ENCODE data around the gene INPP5E.

INPP5E gene

GRCh38 chr9:136424750-136425362 is 14.8 kb downstream of the INPP5E start:
- H3K27ac ChIP-seq: no peak overlapping the region
- TF ChIP-seq ZFX (IDR thresholded peaks at IDR 0.05; ENCODE audit: borderline replicate concordance): no peak
- TF ChIP-seq, protein P1, sequence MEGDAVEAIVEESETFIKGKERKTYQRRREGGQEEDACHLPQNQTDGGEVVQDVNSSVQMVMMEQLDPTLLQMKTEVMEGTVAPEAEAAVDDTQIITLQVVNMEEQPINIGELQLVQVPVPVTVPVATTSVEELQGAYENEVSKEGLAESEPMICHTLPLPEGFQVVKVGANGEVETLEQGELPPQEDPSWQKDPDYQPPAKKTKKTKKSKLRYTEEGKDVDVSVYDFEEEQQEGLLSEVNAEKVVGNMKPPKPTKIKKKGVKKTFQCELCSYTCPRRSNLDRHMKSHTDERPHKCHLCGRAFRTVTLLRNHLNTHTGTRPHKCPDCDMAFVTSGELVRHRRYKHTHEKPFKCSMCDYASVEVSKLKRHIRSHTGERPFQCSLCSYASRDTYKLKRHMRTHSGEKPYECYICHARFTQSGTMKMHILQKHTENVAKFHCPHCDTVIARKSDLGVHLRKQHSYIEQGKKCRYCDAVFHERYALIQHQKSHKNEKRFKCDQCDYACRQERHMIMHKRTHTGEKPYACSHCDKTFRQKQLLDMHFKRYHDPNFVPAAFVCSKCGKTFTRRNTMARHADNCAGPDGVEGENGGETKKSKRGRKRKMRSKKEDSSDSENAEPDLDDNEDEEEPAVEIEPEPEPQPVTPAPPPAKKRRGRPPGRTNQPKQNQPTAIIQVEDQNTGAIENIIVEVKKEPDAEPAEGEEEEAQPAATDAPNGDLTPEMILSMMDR (IDR thresholded peaks at IDR 0.05): no peak

DNA sequence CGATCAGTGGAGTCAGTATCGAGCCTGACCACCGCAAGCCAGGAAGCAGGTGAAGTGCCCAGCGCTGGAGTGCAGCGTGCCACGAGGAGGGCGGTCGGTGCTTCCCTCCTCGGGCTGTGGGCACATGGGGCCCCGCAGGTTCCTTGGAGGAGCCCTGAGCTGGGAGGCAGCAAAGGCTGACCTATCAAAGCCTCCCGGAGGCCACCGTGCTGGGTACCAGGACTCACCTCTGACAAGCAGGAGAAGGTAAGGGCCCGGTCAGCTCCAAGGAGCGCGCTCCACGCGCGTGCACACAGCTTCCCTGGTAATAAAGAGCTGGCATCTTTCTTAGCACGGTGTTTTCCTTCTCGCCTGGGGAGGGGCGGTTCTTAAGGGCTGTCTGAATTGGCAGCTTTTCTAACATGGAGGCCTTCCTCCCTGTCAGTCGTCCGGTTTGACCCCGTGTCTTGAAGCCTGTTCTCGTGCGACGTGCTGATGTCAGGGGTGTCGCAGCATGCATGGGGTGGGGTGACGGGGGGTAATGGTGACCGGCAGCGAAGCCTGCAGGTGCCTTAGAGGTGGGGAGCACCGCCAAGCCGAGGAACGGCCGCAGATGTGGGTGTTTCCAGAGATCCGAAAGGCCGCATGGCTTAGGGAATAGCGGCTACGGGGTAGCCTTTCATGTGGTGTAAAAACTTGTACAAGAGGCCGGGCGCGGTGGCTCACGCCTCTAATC is 16.1 kb downstream of the INPP5E start:
- TF ChIP-seq, protein P1 (IDR thresholded peaks at IDR 0.05): no peak
- no peak overlapping the region for H3K27ac ChIP-seq

GRCh38 chr9:136422876-136423275 is 16.8 kb downstream of the INPP5E start:
- H3K27ac ChIP-seq: no peak overlapping the region
- TF ChIP-seq ZFX (IDR thresholded peaks at IDR 0.05; ENCODE audit: borderline replicate concordance): no peak
- TF ChIP-seq, protein P1 (IDR thresholded peaks at IDR 0.05): no peak

- H3K27ac ChIP-seq: no peak overlapping the region
- TF ChIP-seq ZFX (IDR thresholded peaks at IDR 0.05; ENCODE audit: borderline replicate concordance): no peak
- TF ChIP-seq, protein P1 (IDR thresholded peaks at IDR 0.05): no peak
Observed at GRCh38 chr9:136421791-136422190, 17.9 kb downstream of the INPP5E start.

GRCh38 chr9:136419092-136419420 is 20.6 kb downstream of the INPP5E start:
- no peak for TF ChIP-seq ZFX (IDR thresholded peaks at IDR 0.05; ENCODE audit: borderline replicate concordance)
- TF ChIP-seq, protein P1 (IDR thresholded peaks at IDR 0.05): no peak

GRCh38 chr9:136418182-136419091 is 21.2 kb downstream of the INPP5E start:
- no peak for TF ChIP-seq ZFX (IDR thresholded peaks at IDR 0.05; ENCODE audit: borderline replicate concordance)
- TF ChIP-seq, protein P1 (IDR thresholded peaks at IDR 0.05): no peak
- H3K27ac ChIP-seq: no peak overlapping the region

More at GRCh38 chr9:136419092-136419420, 20.6 kb downstream of the INPP5E start:
- no peak overlapping the region for H3K27ac ChIP-seq
